ENCODE data around the gene TRIP12.
A peak's percentile ranks its signal among the peaks of the same experiment; 100 is the strongest.

Gene TRIP12

GRCh38 chr2:229783108-229783721 is 138.6 kb downstream of the TRIP12 start:
- in situ Hi-C loops (cut with MboI; ENCODE audit: low pct_unique_long_range_greater_than_20kb, low sequenced_read_pairs, unreplicated experiment): no loop called here
- no peak for DNase-seq (ENCODE audit: low spot score)
- TF ChIP-seq CTCF (IDR thresholded peaks at IDR 0.05; ENCODE audit: extremely low read depth, insufficient read depth, missing control alignments): no peak

- in situ Hi-C loops (cut with MboI; ENCODE audit: low pct_unique_long_range_greater_than_20kb, low sequenced_read_pairs, unreplicated experiment): no loop called here
- TF ChIP-seq CTCF (IDR thresholded peaks at IDR 0.05; ENCODE audit: extremely low read depth, insufficient read depth, missing control alignments): peak; percentile 77
- peak; percentile 30 for DNase-seq (ENCODE audit: low spot score)
These were observed 140.7 kb downstream of the TRIP12 start for GRCh38 chr2:229780856-229781773.

- no peak for TF ChIP-seq CTCF (IDR thresholded peaks at IDR 0.05; ENCODE audit: extremely low read depth, insufficient read depth, missing control alignments)
- in situ Hi-C loops (cut with MboI; ENCODE audit: low pct_unique_long_range_greater_than_20kb, low sequenced_read_pairs, unreplicated experiment): no loop called here
- DNase-seq (ENCODE audit: low spot score): no peak
These were observed 142.2 kb downstream of the TRIP12 start for GRCh38 chr2:229779650-229780049.

GRCh38 chr2:229777716-229778115 is 144.1 kb downstream of the TRIP12 start:
- no peak for DNase-seq (ENCODE audit: low spot score)
- in situ Hi-C loops (cut with MboI; ENCODE audit: low pct_unique_long_range_greater_than_20kb, low sequenced_read_pairs, unreplicated experiment): no loop called here
- TF ChIP-seq CTCF (IDR thresholded peaks at IDR 0.05; ENCODE audit: extremely low read depth, insufficient read depth, missing control alignments): no peak

GRCh38 chr2:229775614-229776313 is 146.0 kb downstream of the TRIP12 start:
- in situ Hi-C loops (cut with MboI; ENCODE audit: low pct_unique_long_range_greater_than_20kb, low sequenced_read_pairs, unreplicated experiment): no loop called here
- TF ChIP-seq CTCF (IDR thresholded peaks at IDR 0.05; ENCODE audit: extremely low read depth, insufficient read depth, missing control alignments): no peak
- DNase-seq (ENCODE audit: low spot score): no peak

- in situ Hi-C loops (cut with MboI; ENCODE audit: low pct_unique_long_range_greater_than_20kb, low sequenced_read_pairs, unreplicated experiment): no loop called here
- DNase-seq (ENCODE audit: low spot score): no peak
- no peak for TF ChIP-seq CTCF (IDR thresholded peaks at IDR 0.05; ENCODE audit: extremely low read depth, insufficient read depth, missing control alignments)
These were observed 147.6 kb downstream of the TRIP12 start for GRCh38 chr2:229774237-229774636.
